Measurements from ENCODE around the gene ATP9B. TPM values are rescaled to one million over a fixed set of nuclear protein-coding genes. Genes with fewer than 3 reads are reported as not detected.

The ATP9B gene
- total and polyA plus RNA-seq, 10 donors: 7.5 to 58.4 (median 42.7) TPM

DNA sequence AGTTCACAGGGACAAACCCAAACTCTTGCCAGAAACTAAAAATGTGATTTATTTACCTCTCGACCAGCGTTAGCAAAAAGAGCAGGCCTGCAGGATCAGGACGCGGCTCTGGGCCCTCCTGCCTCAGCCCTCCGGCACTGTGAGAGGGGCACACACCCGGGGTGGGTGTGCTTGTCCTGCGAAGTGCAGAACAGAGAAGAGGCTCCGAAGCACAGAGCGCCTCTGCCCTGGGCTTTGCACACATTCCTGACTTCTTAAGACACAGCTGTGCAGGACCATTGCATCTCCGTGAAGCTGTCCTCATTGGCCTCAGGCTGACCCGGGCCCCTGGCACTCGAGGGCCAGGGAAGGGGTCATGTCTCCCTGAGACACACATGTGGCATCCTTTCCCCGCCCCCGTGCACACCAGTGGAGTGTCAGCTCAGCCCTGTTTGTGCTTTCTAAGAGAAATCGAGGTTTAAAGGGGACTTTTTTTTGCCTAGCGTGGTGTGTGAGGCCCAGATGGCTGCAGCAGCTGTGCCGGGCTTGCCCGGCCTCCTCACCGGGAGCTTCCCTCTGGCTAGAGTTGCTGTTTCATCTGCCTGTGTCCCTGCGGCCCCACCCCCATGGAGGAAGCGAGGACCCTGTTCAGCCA, 316.6 kb downstream of the ATP9B start:
- 68 to 77% (median 72%) methylated on average over 11 to 21 of the region's 21 CpGs for WGBS, 5 donors
- H3K4me3 ChIP-seq: no peak overlapping the region
- H3K9me3 ChIP-seq: no peaks in the 10 kb centered on the region
- H3K27ac ChIP-seq: no peak overlapping the region
- H3K27me3 ChIP-seq (replicated peaks in 1 of 7): peaks cover 0 to 47% (median 13%) of the 10 kb centered on the region in 7 donors
- DNase-seq: peak; percentile 63
- intact Hi-C loops (cut with DNase I; ENCODE audit: low total_unique reads): no loop called here
- H3K36me3 ChIP-seq: no peaks in the 10 kb centered on the region
- peak in 1 of 3 donors; percentile 42 for TF ChIP-seq POLR2AphosphoS5 (IDR thresholded peaks at IDR 0.05)
- TF ChIP-seq, protein P1, sequence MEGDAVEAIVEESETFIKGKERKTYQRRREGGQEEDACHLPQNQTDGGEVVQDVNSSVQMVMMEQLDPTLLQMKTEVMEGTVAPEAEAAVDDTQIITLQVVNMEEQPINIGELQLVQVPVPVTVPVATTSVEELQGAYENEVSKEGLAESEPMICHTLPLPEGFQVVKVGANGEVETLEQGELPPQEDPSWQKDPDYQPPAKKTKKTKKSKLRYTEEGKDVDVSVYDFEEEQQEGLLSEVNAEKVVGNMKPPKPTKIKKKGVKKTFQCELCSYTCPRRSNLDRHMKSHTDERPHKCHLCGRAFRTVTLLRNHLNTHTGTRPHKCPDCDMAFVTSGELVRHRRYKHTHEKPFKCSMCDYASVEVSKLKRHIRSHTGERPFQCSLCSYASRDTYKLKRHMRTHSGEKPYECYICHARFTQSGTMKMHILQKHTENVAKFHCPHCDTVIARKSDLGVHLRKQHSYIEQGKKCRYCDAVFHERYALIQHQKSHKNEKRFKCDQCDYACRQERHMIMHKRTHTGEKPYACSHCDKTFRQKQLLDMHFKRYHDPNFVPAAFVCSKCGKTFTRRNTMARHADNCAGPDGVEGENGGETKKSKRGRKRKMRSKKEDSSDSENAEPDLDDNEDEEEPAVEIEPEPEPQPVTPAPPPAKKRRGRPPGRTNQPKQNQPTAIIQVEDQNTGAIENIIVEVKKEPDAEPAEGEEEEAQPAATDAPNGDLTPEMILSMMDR (IDR thresholded peaks at IDR 0.05 in 8 of 11, conservative IDR thresholded peaks at IDR 0.05 in 3 of 11): no peak
- peaks cover 0 to 26% (median 0%) of the 10 kb centered on the region in 6 donors for H3K4me1 ChIP-seq

- no peaks in the 10 kb centered on the region for H3K36me3 ChIP-seq
- peaks cover 0 to 21% (median 0%) of the 10 kb centered on the region in 6 donors for H3K4me1 ChIP-seq
- intact Hi-C loops (cut with DNase I; ENCODE audit: low total_unique reads): no loop called here
- DNase-seq: peak; percentile 71
- WGBS, 5 donors: 89 to 93% (median 91%) methylated on average over 8 to 14 of the region's 14 CpGs
- H3K9me3 ChIP-seq: no peaks in the 10 kb centered on the region
- H3K27ac ChIP-seq: no peak overlapping the region
- no peak for TF ChIP-seq POLR2A (IDR thresholded peaks at IDR 0.05)
- TF ChIP-seq, protein P1 (IDR thresholded peaks at IDR 0.05 in 8 of 11, conservative IDR thresholded peaks at IDR 0.05 in 3 of 11): no peak
- peak in 1 of 3 donors; percentile 31 for TF ChIP-seq POLR2AphosphoS5 (IDR thresholded peaks at IDR 0.05)
- H3K27me3 ChIP-seq (replicated peaks in 1 of 7): peaks cover 0 to 54% (median 18%) of the 10 kb centered on the region in 7 donors
- no peak overlapping the region for H3K4me3 ChIP-seq
Measured at GRCh38 chr18:79386547-79386946, 317.4 kb downstream of the ATP9B start.

- no peaks in the 10 kb centered on the region for H3K36me3 ChIP-seq
- 59 to 79% (median 73%) methylated on average over 6 of the region's 6 CpGs for WGBS, 5 donors
- no peak for DNase-seq
- intact Hi-C loops (cut with DNase I; ENCODE audit: low total_unique reads): no loop called here
- no peak overlapping the region for H3K27ac ChIP-seq
- no peak overlapping the region for H3K4me3 ChIP-seq
- peaks cover 0 to 58% (median 18%) of the 10 kb centered on the region in 7 donors for H3K27me3 ChIP-seq (replicated peaks in 1 of 7)
- H3K4me1 ChIP-seq: peaks cover 0 to 21% (median 0%) of the 10 kb centered on the region in 6 donors
- no peak for TF ChIP-seq POLR2AphosphoS5 (IDR thresholded peaks at IDR 0.05)
- TF ChIP-seq POLR2A (IDR thresholded peaks at IDR 0.05): no peak
- TF ChIP-seq, protein P1 (IDR thresholded peaks at IDR 0.05 in 8 of 11, conservative IDR thresholded peaks at IDR 0.05 in 3 of 11): no peak
- H3K9me3 ChIP-seq: no peaks in the 10 kb centered on the region
Measured at GRCh38 chr18:79387214-79387613, 318.0 kb downstream of the ATP9B start.

DNA sequence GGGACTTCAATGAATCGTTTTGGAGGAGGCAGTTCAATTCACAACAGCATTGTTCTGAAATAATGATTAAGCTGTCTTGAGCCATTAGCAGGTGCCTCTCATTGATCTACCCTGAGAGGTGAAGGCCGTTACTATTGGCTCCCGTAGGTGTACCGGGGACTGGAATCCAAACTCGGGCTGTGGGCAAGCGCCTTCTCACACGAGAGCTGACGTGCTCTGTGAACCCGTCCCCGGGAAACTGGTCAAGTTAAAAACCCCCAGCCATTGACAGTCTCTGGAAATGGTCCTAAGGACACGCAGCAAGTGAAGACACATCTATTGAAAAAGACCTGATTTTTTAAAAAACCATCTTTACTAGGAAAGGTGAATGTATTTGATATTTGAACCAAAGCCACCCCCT, 318.4 kb downstream of the ATP9B start:
- Histone ChIP-seq H3K27ac (no peak overlapping the region), H3K4me1 (peaks cover 0 to 25% (median 1%) of the 10 kb centered on the region in 6 donors), H3K4me3 (no peak overlapping the region), H3K27me3 (replicated peaks in 1 of 7) (peaks cover 0 to 62% (median 18%) of the 10 kb centered on the region in 7 donors), H3K36me3 (no peaks in the 10 kb centered on the region), H3K9me3 (no peaks in the 10 kb centered on the region)
- no peak for DNase-seq
- TF ChIP-seq POLR2AphosphoS5 (IDR thresholded peaks at IDR 0.05): no peak
- TF ChIP-seq, protein P1 (IDR thresholded peaks at IDR 0.05 in 8 of 11, conservative IDR thresholded peaks at IDR 0.05 in 3 of 11): no peak
- no peak for TF ChIP-seq POLR2A (IDR thresholded peaks at IDR 0.05)
- 73 to 80% (median 78%) methylated on average over 11 of the region's 11 CpGs for WGBS, 5 donors
- intact Hi-C loops (cut with DNase I; ENCODE audit: low total_unique reads): no loop called here

Measured in spleen (tissue), 11 donors.